ENCODE results near the gene SLC6A12. TPM values are rescaled to one million over a fixed set of nuclear protein-coding genes. Genes with fewer than 3 reads are reported as not detected.

Gene SLC6A12
- total RNA-seq, 1 experiment from 2014 or later = 2.1 TPM

GRCh38 chr12:204261-204678, 9.7 kb downstream of the SLC6A12 start:
- Mint-ChIP-seq H3K4me1 (ENCODE audit: low read depth, unreplicated experiment) (peaks cover 4% of the 10 kb centered on the region), H3K36me3 (ENCODE audit: insufficient read depth, unreplicated experiment) (no peaks in the 10 kb centered on the region), H3K4me3 (ENCODE audit: unreplicated experiment) (peak overlapping the region; percentile 64), H3K27ac (ENCODE audit: unreplicated experiment) (no peak overlapping the region), H3K9me3 (ENCODE audit: unreplicated experiment) (no peaks in the 10 kb centered on the region), H3K27me3 (ENCODE audit: insufficient read depth, unreplicated experiment) (peaks cover 17% of the 10 kb centered on the region)
- ChIA-PET POLR2A (no interaction called here), CTCF (interaction anchor here (0.8 kb wide), 1 partner anchor 147 kb away, joined by 3 read pairs; no protein-coding TSS in a partner anchor)
- intact Hi-C loops (cut with micrococcal nuclease; ENCODE audit: unreplicated experiment) = loop anchor here (5.0 kb wide), 1 partner anchor 118 kb away; no protein-coding TSS in a partner anchor
- no peak for DNase-seq
- Histone ChIP-seq H3K4me1 (peaks cover 10% of the 10 kb centered on the region; the same call in 1 of the 2 replicates), H3K27me3 (replicated peaks; ENCODE audit: control insufficient read depth, insufficient read depth, low read length) (no peaks in the 10 kb centered on the region), H3K4me3 (ENCODE audit: low read depth, low read length) (peak overlapping the region; percentile 36), H3K9me3 (no peaks in the 10 kb centered on the region), H3K36me3 (ENCODE audit: control insufficient read depth, insufficient read depth, low read length) (no peaks in the 10 kb centered on the region)
- no TSS peak for BruUV-seq (replicated peaks)
- TF ChIP-seq CTCF (IDR thresholded peaks at IDR 0.05; ENCODE audit: insufficient read depth in 1 of 2, low read depth in 1 of 2, low read length in 1 of 2, severe bottlenecking in 1 of 2, unreplicated experiment in 1 of 2) = no peak

DNA sequence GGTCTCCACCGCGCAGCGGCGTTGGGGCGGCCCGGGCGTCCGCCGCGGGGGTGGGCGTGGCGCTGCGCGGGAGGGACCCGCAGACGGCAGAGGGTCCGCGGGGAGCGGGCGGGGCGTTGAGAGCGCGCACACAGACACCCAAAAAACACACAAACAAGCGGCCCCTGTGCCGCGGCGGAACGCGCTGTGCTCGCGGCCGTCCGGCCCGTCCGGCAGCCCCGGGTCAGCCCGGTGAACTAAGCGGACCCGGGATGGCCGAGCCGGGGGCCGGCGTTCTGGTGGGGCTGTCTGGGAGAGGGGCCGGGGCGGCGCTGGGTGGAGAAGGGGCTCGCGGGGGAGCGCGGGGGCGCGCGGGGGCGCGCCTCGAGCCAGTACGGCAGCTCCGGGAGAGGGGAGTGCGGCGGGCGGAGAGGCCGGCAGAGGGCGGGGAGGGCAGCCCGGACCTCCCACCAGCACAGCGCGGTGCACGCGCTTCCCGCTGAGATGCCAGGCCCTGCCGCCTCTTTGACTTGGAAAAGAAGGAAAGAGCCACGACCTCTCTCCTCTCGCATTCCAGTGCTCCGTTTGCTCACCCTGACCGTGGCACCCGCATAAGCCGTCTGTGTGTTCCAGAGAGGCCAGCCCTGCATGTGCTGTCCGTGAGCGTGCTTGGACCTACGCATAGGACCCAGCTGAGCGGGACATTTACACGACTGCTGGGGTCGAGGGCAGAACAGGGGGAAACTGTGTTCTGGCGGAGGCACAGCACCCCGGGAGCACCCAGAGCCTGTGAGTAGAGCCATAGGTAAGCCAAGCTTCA, 10.3 kb downstream of the SLC6A12 start:
- intact Hi-C loops (cut with micrococcal nuclease; ENCODE audit: unreplicated experiment) = loop anchor here (5.0 kb wide), 1 partner anchor 119 kb away; no protein-coding TSS in a partner anchor

More for the DNA sequence above, 10.3 kb downstream of the SLC6A12 start:
- no peaks in the 10 kb centered on the region for H3K36me3 ChIP-seq (ENCODE audit: control insufficient read depth, insufficient read depth, low read length)
- H3K9me3 ChIP-seq = no peaks in the 10 kb centered on the region
- peak overlapping the region; percentile 36 for H3K4me3 ChIP-seq (ENCODE audit: low read depth, low read length)
- no peaks in the 10 kb centered on the region for H3K9me3 Mint-ChIP-seq (ENCODE audit: unreplicated experiment)
- BruUV-seq (replicated peaks) = no TSS peak
- H3K4me1 Mint-ChIP-seq (ENCODE audit: low read depth, unreplicated experiment) = no peaks in the 10 kb centered on the region
- H3K4me1 ChIP-seq = peaks cover 10% of the 10 kb centered on the region; the same call in 1 of the 2 replicates
- ChIA-PET CTCF (interaction anchor here (0.8 kb wide), 1 partner anchor 147 kb away, joined by 3 read pairs; no protein-coding TSS in a partner anchor), POLR2A (no interaction called here)
- no peaks in the 10 kb centered on the region for H3K27me3 ChIP-seq (replicated peaks; ENCODE audit: control insufficient read depth, insufficient read depth, low read length)
- H3K27ac Mint-ChIP-seq (ENCODE audit: unreplicated experiment) = no peak overlapping the region
- peak in 1 of 2 experiments; percentile 45 for TF ChIP-seq CTCF (IDR thresholded peaks at IDR 0.05; ENCODE audit: insufficient read depth in 1 of 2, low read depth in 1 of 2, low read length in 1 of 2, severe bottlenecking in 1 of 2, unreplicated experiment in 1 of 2)
- peaks cover 17% of the 10 kb centered on the region for H3K27me3 Mint-ChIP-seq (ENCODE audit: insufficient read depth, unreplicated experiment)
- peak in 1 of 2 experiments; percentile 72 for DNase-seq
- no peaks in the 10 kb centered on the region for H3K36me3 Mint-ChIP-seq (ENCODE audit: insufficient read depth, unreplicated experiment)
- H3K4me3 Mint-ChIP-seq (ENCODE audit: unreplicated experiment) = peak overlapping the region; percentile 64
